Colonic mucosa (tissue), 4 donors: Measurements from ENCODE around the gene SUSD3. TPM values are rescaled to one million over a fixed set of nuclear protein-coding genes. Genes with fewer than 3 reads are reported as not detected.

Experiments used
- DNase-seq: peaks from one replicate; pipeline ENCODE4 v3.0.0-alpha.2; 2020
- H3K27ac ChIP-seq: fragments of 200-600 bp; one replicate; pipeline ENCODE4 v1.8.0; 2021
- H3K27me3 ChIP-seq: fragments of 200-600 bp; one replicate; pipeline ENCODE4 v1.8.0; 2021
- H3K36me3 ChIP-seq: fragments of 200-600 bp; one replicate; pipeline ENCODE4 v1.8.0; 2021
- H3K4me1 ChIP-seq: fragments of 200-600 bp; one replicate; pipeline ENCODE4 v1.8.0; 2021; ENCODE audit warnings: mild to moderate bottlenecking
- H3K4me3 ChIP-seq: fragments of 200-600 bp; one replicate; pipeline ENCODE4 v1.8.0; 2021
- H3K9ac ChIP-seq, 2 donors: one replicate each; pipeline ENCODE4 v1.7.0; 2013; ENCODE audit warnings: control low read depth in 2 of 2, low read depth in 2 of 2, low read length in 2 of 2
- H3K9me3 ChIP-seq: fragments of 200-600 bp; one replicate; pipeline ENCODE4 v1.8.0; 2021
- CTCF ChIP-seq: fragments of 200-600 bp; IDR thresholded peaks from one replicate; pipeline ENCODE4 v1.8.0; 2022; ENCODE audit warnings: antibody characterized with exemption, mild to moderate bottlenecking
- intact Hi-C: fragments of 100-400 bp; cut with DNase I; formaldehyde crosslinking; loops from one replicate; pipeline ENCODE4 v1.14.1; 2022
- total RNA-seq, 2 donors: library from RNA; stranded (reverse); fragmentation: NEBNext Ultra II Directional in 1 of 2; extraction: Animal tissue kit (Norgen Biotek cat#: 25700) in 1 of 2; gene quantifications; one replicate each; pipeline ENCODE4 v1.2.1, GENCODE V29; 2021
- donor health status: healthy.
- donor health status: DM: no; HTN: no; CAD: no.
- donor health status: DM: no; HTN: no; CAD: no.

The SUSD3 gene
- total RNA-seq, 2 donors from 2014 or later: 1.6 to 2.2 TPM

- H3K36me3 ChIP-seq: no peaks in the 10 kb centered on the region
- DNase-seq: no peak
- intact Hi-C loops: no loop called here
- H3K4me1 ChIP-seq: no peaks in the 10 kb centered on the region
- H3K9ac ChIP-seq: no peak overlapping the region
- no peaks in the 10 kb centered on the region for H3K27me3 ChIP-seq
- no peak for TF ChIP-seq CTCF
- H3K27ac ChIP-seq: no peak overlapping the region
- H3K9me3 ChIP-seq: no peaks in the 10 kb centered on the region
- H3K4me3 ChIP-seq: no peak overlapping the region
These were observed 33.4 kb upstream of the SUSD3 start for GRCh38 chr9:93024986-93025630.

GRCh38 chr9:93025736-93026135, 32.8 kb upstream of the SUSD3 start:
- no peak for DNase-seq
- H3K4me1 ChIP-seq: no peaks in the 10 kb centered on the region
- no peaks in the 10 kb centered on the region for H3K36me3 ChIP-seq
- no peak for TF ChIP-seq CTCF
- no peaks in the 10 kb centered on the region for H3K27me3 ChIP-seq
- no peak overlapping the region for H3K4me3 ChIP-seq
- H3K27ac ChIP-seq: no peak overlapping the region
- H3K9me3 ChIP-seq: no peaks in the 10 kb centered on the region
- no peak overlapping the region for H3K9ac ChIP-seq
- intact Hi-C loops: no loop called here

GRCh38 chr9:93026640-93027039, 31.9 kb upstream of the SUSD3 start:
- Histone ChIP-seq H3K27ac (no peak overlapping the region), H3K27me3 (no peaks in the 10 kb centered on the region), H3K4me1 (no peaks in the 10 kb centered on the region), H3K9me3 (no peaks in the 10 kb centered on the region), H3K4me3 (no peak overlapping the region), H3K36me3 (no peaks in the 10 kb centered on the region), H3K9ac (no peak overlapping the region)
- no peak for DNase-seq
- intact Hi-C loops: no loop called here
- no peak for TF ChIP-seq CTCF

- H3K4me3 ChIP-seq: no peak overlapping the region
- H3K9me3 ChIP-seq: no peaks in the 10 kb centered on the region
- no peak for DNase-seq
- TF ChIP-seq CTCF: no peak
- no peak overlapping the region for H3K9ac ChIP-seq
- no peak overlapping the region for H3K27ac ChIP-seq
- H3K27me3 ChIP-seq: no peaks in the 10 kb centered on the region
- H3K4me1 ChIP-seq: no peaks in the 10 kb centered on the region
- intact Hi-C loops: no loop called here
- H3K36me3 ChIP-seq: no peaks in the 10 kb centered on the region
These were observed 30.8 kb upstream of the SUSD3 start for GRCh38 chr9:93027750-93028149.

- no peak overlapping the region for H3K4me3 ChIP-seq
- DNase-seq: no peak
- no peak overlapping the region for H3K9ac ChIP-seq
- intact Hi-C loops: no loop called here
- no peaks in the 10 kb centered on the region for H3K36me3 ChIP-seq
- H3K27ac ChIP-seq: no peak overlapping the region
- no peaks in the 10 kb centered on the region for H3K9me3 ChIP-seq
- no peak for TF ChIP-seq CTCF
- H3K4me1 ChIP-seq: no peaks in the 10 kb centered on the region
- no peaks in the 10 kb centered on the region for H3K27me3 ChIP-seq
These were observed 30.0 kb upstream of the SUSD3 start for GRCh38 chr9:93028448-93029006.
